Measurements from ENCODE around the gene CCDC57.

- TF ChIP-seq CTCF (IDR thresholded peaks at IDR 0.05), result no peak
- TF ChIP-seq POLR2A (IDR thresholded peaks at IDR 0.05), result no peak
Observed at GRCh38 chr17:82064433-82065192, 148.0 kb downstream of the CCDC57 start.

Data from right lobe of liver (tissue), 4 donors.